ENCODE measurements around the gene TTC22.

TTC22 gene

DNA sequence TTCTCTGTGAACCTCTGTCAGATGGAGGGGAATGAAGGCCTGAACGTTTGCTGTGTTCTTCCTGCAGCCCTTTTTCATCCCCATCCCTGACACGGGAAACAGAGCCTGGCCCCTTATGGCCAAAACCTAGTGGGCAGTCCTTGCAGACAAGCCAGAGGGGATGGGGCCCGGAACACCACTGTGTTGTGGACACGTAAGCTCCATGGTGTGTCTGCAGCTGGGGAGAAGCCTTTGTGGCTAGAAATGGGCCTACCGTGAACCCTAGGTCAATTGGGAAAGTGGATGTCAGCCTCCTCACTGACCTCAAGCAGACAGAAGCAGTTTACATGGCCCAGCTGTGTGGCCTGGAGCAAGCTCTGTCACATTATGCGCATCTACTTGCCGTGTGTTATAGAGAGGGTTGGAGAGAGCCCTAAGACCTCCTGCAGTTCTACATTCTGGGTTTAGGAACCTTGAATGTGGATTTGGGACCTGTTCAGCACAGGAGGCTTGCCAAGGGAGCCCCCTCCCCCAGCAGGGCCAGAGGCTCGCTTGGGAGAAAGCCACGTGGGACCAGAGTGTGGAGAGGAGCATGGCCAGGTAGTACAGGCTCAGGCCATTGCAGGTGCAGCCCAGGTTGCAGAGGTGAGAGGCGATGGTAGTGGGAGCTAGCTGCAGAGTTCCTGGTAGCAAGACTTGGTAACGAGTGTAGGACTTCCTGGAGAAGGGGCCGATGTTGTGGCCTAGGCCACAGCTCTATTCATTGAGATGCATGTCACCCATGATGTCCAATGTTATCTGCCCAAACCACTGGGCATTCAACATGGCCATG, 57.5 kb downstream of the TTC22 start:
- Histone ChIP-seq H3K9me3 (replicated peaks in 1 of 2; ENCODE audit: control insufficient read depth in 2 of 2, insufficient read depth in 1 of 2, low read depth in 1 of 2, low read length in 2 of 2) (no peaks in the 10 kb centered on the region), H3K14ac (ENCODE audit: low read length) (no peak overlapping the region), H3K4ac (ENCODE audit: low read length) (no peak overlapping the region), H2AK5ac (ENCODE audit: low read depth, low read length) (no peak overlapping the region), H2BK12ac (ENCODE audit: low read length) (no peak overlapping the region), H3K27ac (replicated peaks; ENCODE audit: low read length) (no peak overlapping the region), H3K4me2 (ENCODE audit: insufficient read depth, low read length, poor library complexity, severe bottlenecking) (no peak overlapping the region), H3K18ac (ENCODE audit: low read length) (no peak overlapping the region), H3K4me1 (ENCODE audit: control insufficient read depth in 2 of 2, insufficient read depth in 1 of 2, low read depth in 1 of 2, low read length in 2 of 2) (no peaks in the 10 kb centered on the region), H2AFZ (ENCODE audit: low read length) (no peak overlapping the region), H3K9ac (ENCODE audit: low read depth, low read length, poor library complexity) (peak overlapping the region; percentile 22), H3K4me3 (ENCODE audit: low read length in 2 of 2) (no peak overlapping the region), H2BK5ac (ENCODE audit: low read length) (no peak overlapping the region), H4K8ac (ENCODE audit: low read depth, low read length) (no peak overlapping the region), H4K91ac (ENCODE audit: low read depth, low read length, poor library complexity) (no peak overlapping the region), H3K27me3 (ENCODE audit: control insufficient read depth in 3 of 3, insufficient read depth in 3 of 3, low read depth in 1 of 3, low read length in 3 of 3) (peaks cover 0 to 6% (median 0%) of the 10 kb centered on the region in 3 experiments), H2BK120ac (ENCODE audit: low read depth, low read length) (no peak overlapping the region), H3K36me3 (replicated peaks in 1 of 2; ENCODE audit: control insufficient read depth in 2 of 2, insufficient read depth in 2 of 2, low read length in 2 of 2) (peaks cover 32 to 54% of the 10 kb centered on the region in 2 donors), H3K23ac (ENCODE audit: low read depth, low read length, poor library complexity) (no peak overlapping the region), H3K79me1 (ENCODE audit: low read depth, low read length) (no peaks in the 10 kb centered on the region), H2BK15ac (ENCODE audit: low read length) (no peak overlapping the region)
- DNase-seq (ENCODE audit: low spot score) = no peak
- WGBS, 2 donors (ENCODE audit: extremely low coverage in 2 of 2, insufficient read length in 2 of 2, insufficient replicate concordance in 1 of 2) = no CpG with 5 or more reads among the region's 12 CpGs

GRCh38 chr1:54742282-54742681, 58.8 kb downstream of the TTC22 start:
- H2AFZ ChIP-seq (ENCODE audit: low read length) = no peak overlapping the region
- no peaks in the 10 kb centered on the region for H3K79me1 ChIP-seq (ENCODE audit: low read depth, low read length)
- no peaks in the 10 kb centered on the region for H3K4me1 ChIP-seq (ENCODE audit: control insufficient read depth in 2 of 2, insufficient read depth in 1 of 2, low read depth in 1 of 2, low read length in 2 of 2)
- H4K8ac ChIP-seq (ENCODE audit: low read depth, low read length) = no peak overlapping the region
- no peaks in the 10 kb centered on the region for H3K9me3 ChIP-seq (replicated peaks in 1 of 2; ENCODE audit: control insufficient read depth in 2 of 2, insufficient read depth in 1 of 2, low read depth in 1 of 2, low read length in 2 of 2)
- H3K14ac ChIP-seq (ENCODE audit: low read length) = no peak overlapping the region
- no peak for DNase-seq (ENCODE audit: low spot score)
- no peak overlapping the region for H3K27ac ChIP-seq (replicated peaks; ENCODE audit: low read length)
- H2BK12ac ChIP-seq (ENCODE audit: low read length) = no peak overlapping the region
- H3K4me3 ChIP-seq (ENCODE audit: low read length in 2 of 2) = no peak overlapping the region
- no peak overlapping the region for H2BK15ac ChIP-seq (ENCODE audit: low read length)
- no peak overlapping the region for H3K23ac ChIP-seq (ENCODE audit: low read depth, low read length, poor library complexity)
- no CpG with 5 or more reads among the region's 4 CpGs for WGBS, 2 donors (ENCODE audit: extremely low coverage in 2 of 2, insufficient read length in 2 of 2, insufficient replicate concordance in 1 of 2)
- no peak overlapping the region for H4K91ac ChIP-seq (ENCODE audit: low read depth, low read length, poor library complexity)
- no peak overlapping the region for H3K18ac ChIP-seq (ENCODE audit: low read length)
- no peak overlapping the region for H2BK5ac ChIP-seq (ENCODE audit: low read length)
- H2AK5ac ChIP-seq (ENCODE audit: low read depth, low read length) = no peak overlapping the region
- H3K27me3 ChIP-seq (ENCODE audit: control insufficient read depth in 3 of 3, insufficient read depth in 3 of 3, low read depth in 1 of 3, low read length in 3 of 3) = no peaks in the 10 kb centered on the region
- no peak overlapping the region for H3K9ac ChIP-seq (ENCODE audit: low read depth, low read length, poor library complexity)
- H3K36me3 ChIP-seq (replicated peaks in 1 of 2; ENCODE audit: control insufficient read depth in 2 of 2, insufficient read depth in 2 of 2, low read length in 2 of 2) = peaks cover 38 to 64% of the 10 kb centered on the region in 2 donors
- H2BK120ac ChIP-seq (ENCODE audit: low read depth, low read length) = no peak overlapping the region
- no peak overlapping the region for H3K4me2 ChIP-seq (ENCODE audit: insufficient read depth, low read length, poor library complexity, severe bottlenecking)
- no peak overlapping the region for H3K4ac ChIP-seq (ENCODE audit: low read length)

DNA sequence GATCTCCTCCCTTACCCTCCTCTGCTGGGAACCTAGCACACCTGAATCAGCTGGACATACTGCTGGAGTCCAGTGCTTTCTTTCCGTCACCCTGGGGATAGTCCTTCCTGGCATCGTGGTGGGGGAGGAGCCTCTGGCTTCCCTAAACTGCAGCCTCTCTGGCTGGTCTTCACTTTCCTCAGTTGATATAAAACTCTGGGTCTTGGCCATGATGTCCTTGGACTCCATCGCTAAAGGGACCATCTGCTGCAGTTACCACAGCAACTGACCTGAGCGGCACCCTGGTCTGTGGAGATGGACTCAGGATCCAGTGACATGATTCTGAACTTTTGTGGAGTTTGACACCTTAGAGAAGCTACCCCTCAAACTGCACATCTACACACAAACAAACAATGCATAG, 59.6 kb downstream of the TTC22 start:
- Histone ChIP-seq H3K23ac (ENCODE audit: low read depth, low read length, poor library complexity) (no peak overlapping the region), H3K4me2 (ENCODE audit: insufficient read depth, low read length, poor library complexity, severe bottlenecking) (no peak overlapping the region), H2BK5ac (ENCODE audit: low read length) (no peak overlapping the region), H2BK120ac (ENCODE audit: low read depth, low read length) (no peak overlapping the region), H3K14ac (ENCODE audit: low read length) (no peak overlapping the region), H2AFZ (ENCODE audit: low read length) (no peak overlapping the region), H3K4ac (ENCODE audit: low read length) (no peak overlapping the region), H2BK12ac (ENCODE audit: low read length) (no peak overlapping the region), H3K18ac (ENCODE audit: low read length) (no peak overlapping the region), H3K27ac (replicated peaks; ENCODE audit: low read length) (no peak overlapping the region), H3K27me3 (ENCODE audit: control insufficient read depth in 3 of 3, insufficient read depth in 3 of 3, low read depth in 1 of 3, low read length in 3 of 3) (no peaks in the 10 kb centered on the region), H3K4me1 (ENCODE audit: control insufficient read depth in 2 of 2, insufficient read depth in 1 of 2, low read depth in 1 of 2, low read length in 2 of 2) (no peaks in the 10 kb centered on the region), H3K9ac (ENCODE audit: low read depth, low read length, poor library complexity) (no peak overlapping the region), H2AK5ac (ENCODE audit: low read depth, low read length) (no peak overlapping the region), H3K4me3 (ENCODE audit: low read length in 2 of 2) (no peak overlapping the region), H3K79me1 (ENCODE audit: low read depth, low read length) (no peaks in the 10 kb centered on the region), H4K8ac (ENCODE audit: low read depth, low read length) (no peak overlapping the region), H4K91ac (ENCODE audit: low read depth, low read length, poor library complexity) (no peak overlapping the region), H2BK15ac (ENCODE audit: low read length) (no peak overlapping the region), H3K9me3 (replicated peaks in 1 of 2; ENCODE audit: control insufficient read depth in 2 of 2, insufficient read depth in 1 of 2, low read depth in 1 of 2, low read length in 2 of 2) (no peaks in the 10 kb centered on the region), H3K36me3 (replicated peaks in 1 of 2; ENCODE audit: control insufficient read depth in 2 of 2, insufficient read depth in 2 of 2, low read length in 2 of 2) (peaks cover 45 to 72% of the 10 kb centered on the region in 2 donors)
- DNase-seq (ENCODE audit: low spot score) = no peak
- WGBS, 2 donors (ENCODE audit: extremely low coverage in 2 of 2, insufficient read length in 2 of 2, insufficient replicate concordance in 1 of 2) = no CpG with 5 or more reads among the region's 4 CpGs

DNA sequence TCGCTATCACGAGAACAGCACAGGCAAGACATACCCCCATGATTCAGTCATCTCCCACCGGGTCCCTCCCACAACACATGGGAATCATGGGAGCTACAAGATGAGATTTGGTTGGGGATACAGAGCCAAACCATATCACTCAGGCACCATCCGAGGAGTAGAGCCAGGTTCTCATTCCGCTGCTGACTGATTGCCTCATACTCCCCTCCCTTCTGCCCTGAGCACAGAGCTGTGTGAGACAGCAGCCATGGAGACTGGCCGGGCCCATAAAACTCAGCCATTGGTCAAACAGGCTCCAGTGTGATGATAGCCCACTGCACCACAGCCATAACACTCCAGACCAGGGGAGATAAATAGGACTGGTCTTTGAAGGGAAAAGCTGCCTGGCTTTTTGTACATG, 62.9 kb downstream of the TTC22 start:
- Histone ChIP-seq H3K36me3 (replicated peaks in 1 of 2; ENCODE audit: control insufficient read depth in 2 of 2, insufficient read depth in 2 of 2, low read length in 2 of 2) (peaks cover 44 to 93% of the 10 kb centered on the region in 2 donors), H3K9ac (ENCODE audit: low read depth, low read length, poor library complexity) (no peak overlapping the region), H3K9me3 (replicated peaks in 1 of 2; ENCODE audit: control insufficient read depth in 2 of 2, insufficient read depth in 1 of 2, low read depth in 1 of 2, low read length in 2 of 2) (no peaks in the 10 kb centered on the region), H4K8ac (ENCODE audit: low read depth, low read length) (no peak overlapping the region), H3K4me1 (ENCODE audit: control insufficient read depth in 2 of 2, insufficient read depth in 1 of 2, low read depth in 1 of 2, low read length in 2 of 2) (no peaks in the 10 kb centered on the region), H4K91ac (ENCODE audit: low read depth, low read length, poor library complexity) (no peak overlapping the region), H2BK5ac (ENCODE audit: low read length) (no peak overlapping the region), H2AFZ (ENCODE audit: low read length) (no peak overlapping the region), H2BK120ac (ENCODE audit: low read depth, low read length) (no peak overlapping the region), H3K4me2 (ENCODE audit: insufficient read depth, low read length, poor library complexity, severe bottlenecking) (no peak overlapping the region), H3K27ac (replicated peaks; ENCODE audit: low read length) (no peak overlapping the region), H2BK15ac (ENCODE audit: low read length) (no peak overlapping the region), H2BK12ac (ENCODE audit: low read length) (no peak overlapping the region), H3K18ac (ENCODE audit: low read length) (no peak overlapping the region), H3K14ac (ENCODE audit: low read length) (no peak overlapping the region), H3K27me3 (ENCODE audit: control insufficient read depth in 3 of 3, insufficient read depth in 3 of 3, low read depth in 1 of 3, low read length in 3 of 3) (no peaks in the 10 kb centered on the region), H3K23ac (ENCODE audit: low read depth, low read length, poor library complexity) (no peak overlapping the region), H2AK5ac (ENCODE audit: low read depth, low read length) (no peak overlapping the region), H3K79me1 (ENCODE audit: low read depth, low read length) (no peaks in the 10 kb centered on the region), H3K4me3 (ENCODE audit: low read length in 2 of 2) (no peak overlapping the region), H3K4ac (ENCODE audit: low read length) (no peak overlapping the region)
- no peak for DNase-seq (ENCODE audit: low spot score)
- no CpG with 5 or more reads among the region's 6 CpGs for WGBS, 2 donors (ENCODE audit: extremely low coverage in 2 of 2, insufficient read length in 2 of 2, insufficient replicate concordance in 1 of 2)

All from neuronal stem cell (in vitro differentiated cells).